CD14-positive monocyte (primary cell): ENCODE measurements around the gene NTMT2. TPM values are rescaled to one million over a fixed set of nuclear protein-coding genes. Genes with fewer than 3 reads are reported as not detected.

Experiments
- DNase-seq, 3 donors: peaks; one replicate each; pipeline ENCODE4 v3.0.0-alpha.2; 2011 to 2022
- H2AFZ ChIP-seq: 2 replicates; pipeline ENCODE4 v1.6.0; 2012; ENCODE audit warnings: mild to moderate bottlenecking, low read depth, low read length, inconsistent platforms; ENCODE audit not compliant: insufficient read depth, poor library complexity, severe bottlenecking
- H3K27ac ChIP-seq, 2 donors: 1 replicate in 1 of 2; 2 replicates in 1 of 2; pipeline ENCODE4 v1.5.1; 2012 to 2013; ENCODE audit warnings: low read length in 2 of 2, control low read depth in 1 of 2, inconsistent platforms in 1 of 2, low read depth in 1 of 2, mild to moderate bottlenecking in 1 of 2
- H3K27me3 ChIP-seq, 2 donors: one replicate each; pipeline versions ENCODE4 v1.6.0 to v1.6.1; 2011 to 2013; ENCODE audit warnings: low read length in 2 of 2; ENCODE audit not compliant: control insufficient read depth in 2 of 2, insufficient read depth in 2 of 2
- H3K36me3 ChIP-seq, 2 donors: replicated peaks in 1 of 2; 1 replicate in 1 of 2; 2 replicates in 1 of 2; pipeline versions ENCODE4 v1.5.1 to v1.6.1; 2012 to 2013; ENCODE audit warnings: low read length in 2 of 2, control low read depth in 1 of 2, inconsistent platforms in 1 of 2, mild to moderate bottlenecking in 1 of 2; ENCODE audit not compliant: insufficient read depth in 2 of 2, control insufficient read depth in 1 of 2
- H3K4me1 ChIP-seq, 2 donors: 1 replicate in 1 of 2; 2 replicates in 1 of 2; pipeline versions ENCODE4 v1.5.1 to v1.6.1; 2012 to 2013; ENCODE audit warnings: low read length in 2 of 2, control low read depth in 1 of 2, inconsistent platforms in 1 of 2, mild to moderate bottlenecking in 1 of 2, moderate library complexity in 1 of 2; ENCODE audit not compliant: insufficient read depth in 2 of 2, control insufficient read depth in 1 of 2
- H3K4me2 ChIP-seq: replicated peaks from 2 replicates; pipeline ENCODE3; 2012; ENCODE audit warnings: low read length, moderate library complexity, mild to moderate bottlenecking; ENCODE audit not compliant: poor library complexity, severe bottlenecking; ENCODE audit errors: extremely low read depth
- H3K4me3 ChIP-seq, 3 experiments: fragments of 200-600 bp in 1 of 3; sonication (generic) in 1 of 3; replicated peaks in 1 of 3; 1 replicate in 2 of 3; 2 replicates in 1 of 3; pipeline ENCODE4 v1.5.1; 2011 to 2013; ENCODE audit warnings: low read length in 3 of 3, mild to moderate bottlenecking in 3 of 3, control low read depth in 2 of 3, low read depth in 2 of 3, inconsistent platforms in 1 of 3, moderate library complexity in 1 of 3
- H3K79me2 ChIP-seq: 2 replicates; pipeline ENCODE4 v1.6.0; 2012; ENCODE audit warnings: mild to moderate bottlenecking, control low read depth, inconsistent platforms, low read length, moderate library complexity; ENCODE audit not compliant: insufficient read depth
- H3K9ac ChIP-seq: 2 replicates; pipeline ENCODE4 v1.6.0; 2017; ENCODE audit warnings: low read length, mild to moderate bottlenecking; ENCODE audit not compliant: insufficient read depth, poor library complexity, severe bottlenecking
- H3K9me3 ChIP-seq, 2 donors: replicated peaks in 1 of 2; 1 replicate in 1 of 2; 2 replicates in 1 of 2; pipeline versions ENCODE4 v1.5.1 to v1.6.1; 2012 to 2013; ENCODE audit warnings: low read length in 2 of 2, control low read depth in 1 of 2; ENCODE audit not compliant: control insufficient read depth in 1 of 2, insufficient read depth in 1 of 2
- H4K20me1 ChIP-seq: 2 replicates; pipeline ENCODE4 v1.6.0; 2012; ENCODE audit warnings: mild to moderate bottlenecking, low read length, control low read depth, moderate library complexity; ENCODE audit not compliant: insufficient read depth
- H3K27ac Mint-ChIP-seq, 7 donors: one replicate each; pipeline ENCODE4 v1.8.0; 2020; ENCODE audit warnings: mild to moderate bottlenecking in 7 of 7, mixed read lengths in 7 of 7, moderate library complexity in 6 of 7, inconsistent platforms in 2 of 7
- H3K27me3 Mint-ChIP-seq, 3 donors: one replicate each; pipeline ENCODE4 v1.8.0; 2021 to 2022; ENCODE audit warnings: low read depth in 3 of 3, mild to moderate bottlenecking in 3 of 3, mixed read lengths in 3 of 3, moderate library complexity in 3 of 3, inconsistent platforms in 1 of 3
- H3K36me3 Mint-ChIP-seq, 2 donors: one replicate each; pipeline ENCODE4 v1.8.0; 2020; ENCODE audit warnings: mixed read lengths in 2 of 2, inconsistent platforms in 1 of 2, mild to moderate bottlenecking in 1 of 2
- H3K4me1 Mint-ChIP-seq: one replicate; pipeline ENCODE4 v1.8.0; 2020; ENCODE audit warnings: mild to moderate bottlenecking, mixed read lengths
- H3K4me3 Mint-ChIP-seq, 2 donors: one replicate each; pipeline ENCODE4 v1.8.0; 2020; ENCODE audit warnings: mild to moderate bottlenecking in 2 of 2, mixed read lengths in 2 of 2, moderate library complexity in 1 of 2
- H3K9me3 Mint-ChIP-seq, 7 donors: one replicate each; pipeline ENCODE4 v1.8.0; 2020 to 2022; ENCODE audit warnings: mixed read lengths in 7 of 7, mild to moderate bottlenecking in 6 of 7, moderate library complexity in 6 of 7, inconsistent platforms in 2 of 7
- CTCF ChIP-seq: fragments of 200-600 bp; IDR thresholded peaks from one replicate; pipeline ENCODE4 v1.8.0; 2022; ENCODE audit warnings: antibody characterized with exemption, mild to moderate bottlenecking
- WGBS: methylation state at CpG from one replicate; pipeline ENCODE4 v1.1.5; 2013; ENCODE audit warnings: missing lambda C conversion rate; ENCODE audit not compliant: insufficient coverage; 5-methylcytosine and 5-hydroxymethylcytosine counted together
- intact Hi-C, 2 donors: fragments of 100-400 bp; cut with micrococcal nuclease; formaldehyde crosslinking; loops; one replicate each; pipeline versions ENCODE4 v1.15.0 to v1.15.1; 2023
- polyA plus RNA-seq, 3 donors: library from polyadenylated mRNA; depleted of rRNA in 1 of 3; unstranded in 2 of 3; stranded (reverse) in 1 of 3; fragments of 300-500 nt in 2 of 3; fragments of >200 nt in 1 of 3; fragmentation: Illumina TruSeq in 2 of 3; gene quantifications; 1 replicate in 2 of 3; 2 replicates in 1 of 3; pipeline ENCODE4 v1.2.3, GENCODE V29; 2012 to 2021
- small RNA-seq: library from RNA; depleted of rRNA; stranded (forward); fragments of <200 nt; gene quantifications from one replicate; pipeline ENCODE3, GENCODE V24; 2012; ENCODE audit warnings: low read depth; ENCODE audit not compliant: insufficient read length

The NTMT2 gene
- polyA plus RNA-seq, 3 donors: not detected

- no peaks in the 10 kb centered on the region for H3K9me3 ChIP-seq
- no peak overlapping the region for H3K27ac ChIP-seq
- Mint-ChIP-seq H3K36me3 (no peaks in the 10 kb centered on the region), H3K27me3 (peaks cover 0 to 4% (median 2%) of the 10 kb centered on the region in 3 donors), H3K9me3 (peaks cover 0 to 8% (median 1%) of the 10 kb centered on the region in 7 donors), H3K4me3 (no peak overlapping the region), H3K4me1 (no peaks in the 10 kb centered on the region), H3K27ac (no peak overlapping the region)
- no peak overlapping the region for H3K9ac ChIP-seq
- WGBS: no CpG with 5 or more reads among the region's 5 CpGs
- no peak for DNase-seq
- intact Hi-C loops: no loop called here
- H3K27me3 ChIP-seq: no peaks in the 10 kb centered on the region
- no peaks in the 10 kb centered on the region for H3K4me1 ChIP-seq
- H3K4me3 ChIP-seq: no peak overlapping the region
- no peak overlapping the region for H2AFZ ChIP-seq
- H4K20me1 ChIP-seq: no peaks in the 10 kb centered on the region
- no peaks in the 10 kb centered on the region for H3K79me2 ChIP-seq
- TF ChIP-seq CTCF: no peak
- H3K4me2 ChIP-seq: no peak overlapping the region
- H3K36me3 ChIP-seq: no peaks in the 10 kb centered on the region
Measured at GRCh38 chr1:170217517-170218256, 71.9 kb downstream of the NTMT2 start.

- Histone ChIP-seq H3K4me1 (no peaks in the 10 kb centered on the region), H3K27ac (no peak overlapping the region), H3K9me3 (no peaks in the 10 kb centered on the region), H3K4me3 (no peak overlapping the region), H2AFZ (no peak overlapping the region), H3K4me2 (no peak overlapping the region), H3K9ac (no peak overlapping the region), H3K79me2 (no peaks in the 10 kb centered on the region), H3K27me3 (no peaks in the 10 kb centered on the region), H3K36me3 (no peaks in the 10 kb centered on the region), H4K20me1 (no peaks in the 10 kb centered on the region)
- H3K9me3 Mint-ChIP-seq: peaks cover 0 to 8% (median 1%) of the 10 kb centered on the region in 7 donors
- no peaks in the 10 kb centered on the region for H3K36me3 Mint-ChIP-seq
- no peak for DNase-seq
- H3K27ac Mint-ChIP-seq: no peak overlapping the region
- no peaks in the 10 kb centered on the region for H3K4me1 Mint-ChIP-seq
- no peak overlapping the region for H3K4me3 Mint-ChIP-seq
- TF ChIP-seq CTCF: no peak
- intact Hi-C loops: no loop called here
- WGBS: 80% methylated on average over 2 of the region's 4 CpGs
- peaks cover 0 to 4% (median 2%) of the 10 kb centered on the region in 3 donors for H3K27me3 Mint-ChIP-seq
Measured at GRCh38 chr1:170218257-170218650, 72.5 kb downstream of the NTMT2 start.

Small RNA genes within 50 kb of the gene (small RNA-seq; reads per million reads assigned to genes)
- gene MIR3119-2: not detected

Other genes starting within 250 kb of the NTMT2 start
- 1 to 10 TPM; 2.1 to 4.7 (median 2.2) TPM for gene KIFAP3, start 71.3 kb upstream of the NTMT2 start, polyA plus RNA-seq